Transverse colon (tissue), 4 donors: Measurements from ENCODE around the gene PLB1.

Experiments used
- CTCF ChIP-seq, 5 experiments: fragments of 200-600 bp in 3 of 5; fragments of 450-650 bp in 2 of 5; sonication (generic) in 3 of 5; IDR thresholded peaks; 1 replicate in 2 of 5; 2 replicates in 3 of 5; pipeline ENCODE4 v1.5.1; 2016 to 2017; ENCODE audit warnings: antibody characterized with exemption in 5 of 5, inconsistent platforms in 3 of 5, mild to moderate bottlenecking in 2 of 5, moderate library complexity in 1 of 5
- EP300 ChIP-seq: sonication (generic); formaldehyde crosslinking; IDR thresholded peaks from one replicate; pipeline ENCODE4 v1.6.1; 2017; ENCODE audit warnings: antibody characterized with exemption, low read depth
- POLR2A ChIP-seq: fragments of 450-650 bp; IDR thresholded peaks from one replicate; pipeline ENCODE4 v1.6.1; 2016; ENCODE audit warnings: antibody characterized with exemption, mild to moderate bottlenecking, moderate library complexity
- POLR2AphosphoS5 ChIP-seq, 3 donors: sonication (generic); formaldehyde crosslinking; IDR thresholded peaks; one replicate each; pipeline ENCODE4 v1.6.1; 2016; ENCODE audit warnings: antibody characterized with exemption in 3 of 3

GRCh38 chr2:28471214-28471613, 24.6 kb upstream of the PLB1 start:
- TF ChIP-seq POLR2A (no peak), CTCF (IDR thresholded peaks at IDR 0.05) (no peak), EP300 (no peak), POLR2AphosphoS5 (IDR thresholded peaks at IDR 0.05) (no peak)
